Measurements from ENCODE around the gene KLKB1.
A peak's percentile ranks its signal among the peaks of the same experiment; 100 is the strongest.

Gene KLKB1

DNA sequence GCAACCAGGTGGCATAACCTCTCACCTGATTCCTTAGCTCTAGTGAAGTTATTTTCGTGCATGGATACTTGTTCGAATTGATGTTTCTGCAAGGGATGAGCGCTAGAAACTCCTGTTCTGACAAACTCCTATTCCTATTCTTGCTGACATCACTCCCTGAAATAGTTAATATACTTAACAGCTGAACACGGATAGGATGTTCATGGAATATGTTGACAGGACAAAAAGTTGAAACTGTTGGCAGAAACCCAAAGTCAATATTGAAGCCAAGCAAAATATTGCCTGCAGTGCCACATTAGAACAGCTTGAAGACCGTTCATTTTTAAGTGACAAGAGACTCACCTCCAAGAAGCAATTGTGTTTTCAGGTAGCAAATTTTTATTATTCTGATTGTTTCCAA is at the start of gene KLKB1:
Gene KLKB1 (plus strand): TSS at position 287 of the 400 bp plus-strand sequence. CDS start 689 bp downstream, outside the sequence.
- FAIRE-seq = no peak

DNA sequence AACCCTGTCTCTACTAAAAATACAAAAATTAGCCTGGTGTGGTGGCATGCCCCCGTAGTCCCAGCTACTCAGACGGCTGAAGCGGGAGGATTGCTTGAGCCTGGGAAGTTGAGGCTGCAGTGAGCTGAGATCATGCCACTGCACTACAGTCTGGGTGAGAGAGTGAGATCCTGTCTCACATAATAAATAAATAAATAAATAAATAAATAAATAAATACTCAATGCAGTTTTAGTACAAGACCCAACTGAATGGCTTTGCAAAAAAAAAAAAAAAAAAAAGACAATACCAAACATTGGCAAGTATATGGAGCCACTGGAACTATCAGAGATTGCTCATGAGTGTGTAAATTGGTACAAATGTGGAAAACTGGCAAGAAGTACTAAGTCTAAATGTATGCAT is 39.2 kb upstream of the KLKB1 start:
- no peak for FAIRE-seq

DNA sequence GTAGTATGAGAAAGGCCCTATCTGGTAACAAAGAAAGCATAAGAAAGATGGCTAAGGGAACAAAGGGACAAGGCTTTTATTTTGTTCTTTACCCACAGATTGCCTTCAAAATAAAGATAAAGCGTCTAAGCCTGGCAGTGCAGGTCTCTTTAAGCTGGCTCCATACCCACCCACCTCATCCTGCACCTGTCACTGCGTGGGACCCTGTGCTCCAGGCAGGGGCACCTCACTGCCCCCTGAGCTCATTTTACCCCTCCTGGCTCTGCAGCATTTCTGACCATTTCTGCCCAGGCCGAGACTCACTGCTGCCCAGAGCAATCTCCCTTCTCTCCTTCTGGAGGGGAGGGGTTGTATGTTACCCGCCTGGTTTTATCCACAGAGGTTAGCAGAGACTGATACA is 37.7 kb upstream of the KLKB1 start:
- FAIRE-seq = no peak

DNA sequence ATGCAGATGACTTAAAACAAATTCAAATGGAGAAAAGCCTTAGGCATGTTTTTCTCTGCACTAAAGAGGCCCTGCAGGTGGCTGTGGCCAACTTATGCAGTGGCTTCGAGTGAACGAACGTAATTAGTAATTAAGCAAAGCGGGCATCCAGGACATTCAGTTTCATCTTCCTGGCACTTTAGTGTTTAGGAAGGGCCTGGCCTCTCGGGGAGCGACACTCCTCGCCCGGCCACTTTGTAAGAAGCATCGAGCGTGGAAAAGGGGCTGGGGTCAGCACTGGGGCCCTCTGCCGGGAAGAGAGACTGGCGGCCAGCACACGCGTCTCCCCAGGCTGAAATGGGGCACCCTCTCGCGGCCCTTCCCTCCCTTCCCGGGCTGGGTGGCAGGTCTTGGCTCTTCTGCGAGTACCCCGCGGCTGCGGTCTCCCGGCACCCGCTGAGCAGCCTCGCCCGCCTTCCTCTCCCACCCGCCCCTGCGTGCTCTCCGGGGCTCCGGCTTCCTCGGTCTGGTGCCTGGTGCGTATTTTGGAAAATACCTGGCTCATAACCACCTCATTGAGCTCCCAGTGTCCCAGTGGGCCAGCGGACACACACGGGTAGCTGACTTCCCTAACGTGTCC is 36.6 kb upstream of the KLKB1 start:
- FAIRE-seq = no peak

DNA sequence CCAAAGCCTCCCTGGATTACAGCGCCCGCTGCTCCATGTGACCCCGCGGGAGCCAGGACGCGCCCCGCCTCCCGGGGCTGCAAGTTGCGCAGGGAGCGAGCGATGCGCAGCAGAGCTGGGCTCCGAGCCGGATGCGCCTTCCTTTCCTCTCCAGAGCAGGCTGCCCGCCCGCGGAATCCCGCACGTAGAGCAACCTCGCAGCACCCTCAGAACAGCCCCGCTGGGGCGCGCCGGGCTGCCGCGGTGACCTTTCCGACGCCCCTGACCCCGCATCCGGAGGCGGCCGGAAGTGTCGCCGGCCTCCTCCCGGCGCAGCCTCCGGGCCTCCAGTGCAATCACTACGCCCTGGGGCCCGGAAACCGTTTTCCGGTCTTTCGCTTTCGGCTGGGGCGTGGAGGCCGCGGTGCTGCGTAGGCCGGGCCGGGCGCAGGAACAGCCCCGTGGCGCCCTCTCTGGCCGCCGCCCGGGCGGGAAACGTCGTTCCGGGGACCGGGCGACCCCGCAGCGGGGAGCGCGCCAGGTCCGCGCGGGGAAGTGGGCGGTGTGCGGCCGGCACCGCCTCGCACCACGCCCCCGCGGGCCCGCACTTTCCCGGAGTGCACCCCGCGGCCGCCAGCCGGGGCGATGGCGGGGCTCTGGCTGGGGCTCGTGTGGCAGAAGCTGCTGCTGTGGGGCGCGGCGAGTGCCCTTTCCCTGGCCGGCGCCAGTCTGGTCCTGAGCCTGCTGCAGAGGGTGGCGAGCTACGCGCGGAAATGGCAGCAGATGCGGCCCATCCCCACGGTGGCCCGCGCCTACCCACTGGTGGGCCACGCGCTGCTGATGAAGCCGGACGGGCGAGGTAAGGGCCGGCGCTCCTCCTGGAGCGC is 35.9 kb upstream of the KLKB1 start, which contains the start of gene CYP4V2:
Gene CYP4V2 (plus strand): TSS at position 368 of the 866 bp plus-strand sequence. CDS start 257 bp downstream, at position 625.
- FAIRE-seq = no peak

DNA sequence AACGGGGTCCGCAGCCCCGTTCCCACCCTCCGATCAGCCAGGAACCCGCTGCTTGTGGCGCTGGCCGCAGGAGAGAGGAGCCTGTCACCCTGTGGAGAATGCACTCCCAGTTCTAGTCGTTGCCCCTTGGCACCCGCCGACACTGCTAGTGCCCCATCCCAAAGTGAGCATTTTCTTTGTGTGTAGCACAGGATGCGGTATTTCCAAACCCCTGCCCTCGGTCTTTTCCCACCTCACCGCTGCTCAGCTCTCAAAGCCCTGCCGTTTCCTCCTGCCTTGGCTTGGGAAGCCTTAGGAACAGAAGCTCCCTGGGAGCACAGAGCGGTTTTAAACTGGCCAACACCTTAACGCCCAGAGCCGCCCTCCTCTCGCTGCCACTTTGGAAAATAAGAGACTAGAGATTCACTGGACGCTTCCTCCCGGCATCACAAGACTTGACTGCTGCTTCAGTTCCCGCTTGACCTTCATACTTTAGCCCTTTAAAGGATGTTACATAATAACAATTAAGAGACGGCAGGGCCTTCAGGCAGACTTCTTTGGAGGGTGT is 35.2 kb upstream of the KLKB1 start:
- FAIRE-seq = no peak

DNA sequence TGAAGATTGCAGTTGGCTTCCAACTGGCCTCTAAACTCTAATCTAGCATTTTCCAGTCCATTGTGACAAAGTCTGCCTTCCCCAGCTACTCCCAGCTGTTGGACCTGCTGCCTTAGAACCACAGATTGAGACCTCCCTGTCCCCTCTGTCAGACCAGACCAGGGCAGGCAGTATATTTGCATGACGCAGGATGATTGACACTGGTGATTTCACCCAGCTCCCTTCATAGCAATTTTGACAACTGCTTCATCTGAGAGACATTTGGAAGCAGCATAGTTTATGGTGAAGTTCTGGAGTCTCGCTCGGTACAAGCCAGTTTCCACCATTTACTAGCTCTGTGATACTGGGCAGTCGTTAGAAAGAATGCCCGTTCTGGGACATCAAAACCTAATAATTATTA is 33.5 kb upstream of the KLKB1 start:
- FAIRE-seq = no peak

DNA sequence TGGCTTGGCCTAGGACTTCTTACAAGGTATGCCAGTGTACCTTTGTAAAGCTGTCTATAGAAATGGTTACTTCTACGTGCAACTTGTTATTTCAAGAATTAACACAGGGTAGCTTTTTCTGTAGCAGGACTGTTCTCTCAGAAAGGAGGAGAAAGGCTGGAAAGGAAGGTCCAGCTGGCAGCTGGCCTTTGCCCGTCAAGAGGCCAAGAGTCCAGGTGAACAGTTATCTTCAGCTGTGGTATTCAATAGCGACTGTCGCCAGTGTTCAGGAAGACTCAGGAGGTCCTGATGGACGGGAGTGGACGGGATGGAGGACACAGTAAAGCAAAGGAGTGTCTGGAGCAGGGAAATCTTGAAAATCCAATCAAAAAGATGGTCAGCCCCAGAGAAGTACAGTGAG is 31.2 kb upstream of the KLKB1 start:
- no peak for FAIRE-seq

DNA sequence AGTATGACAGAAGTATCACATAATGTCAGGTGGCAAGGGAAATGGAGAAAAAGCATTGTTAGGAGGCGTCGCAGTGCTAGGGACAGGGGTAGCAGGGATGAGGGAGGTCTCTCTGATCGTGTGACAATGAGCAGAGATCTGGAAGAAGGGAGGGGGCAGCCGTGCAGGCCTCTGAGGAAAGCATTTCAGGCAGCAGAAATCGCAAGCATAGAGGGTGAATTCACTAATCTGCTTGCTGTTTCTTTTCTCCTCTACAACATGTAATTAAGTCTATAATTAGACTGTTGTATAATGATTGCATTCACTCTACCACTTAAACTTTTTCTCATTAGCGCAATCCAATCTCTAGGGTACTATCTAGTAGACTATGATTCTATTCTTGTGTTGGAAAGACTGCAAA is 26.8 kb upstream of the KLKB1 start:
- no peak for FAIRE-seq

DNA sequence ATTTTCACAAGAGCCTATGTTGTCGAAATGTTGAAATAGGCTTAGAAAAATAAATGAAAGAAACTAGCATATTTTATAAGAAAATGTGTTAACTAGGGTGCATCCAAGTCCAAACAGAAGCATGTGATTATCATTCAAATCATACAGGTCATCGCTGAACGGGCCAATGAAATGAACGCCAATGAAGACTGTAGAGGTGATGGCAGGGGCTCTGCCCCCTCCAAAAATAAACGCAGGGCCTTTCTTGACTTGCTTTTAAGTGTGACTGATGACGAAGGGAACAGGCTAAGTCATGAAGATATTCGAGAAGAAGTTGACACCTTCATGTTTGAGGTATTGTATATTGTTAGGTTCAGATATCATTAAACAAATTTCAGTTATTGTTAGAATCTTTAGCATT is 26.3 kb upstream of the KLKB1 start:
- FAIRE-seq = no peak

DNA sequence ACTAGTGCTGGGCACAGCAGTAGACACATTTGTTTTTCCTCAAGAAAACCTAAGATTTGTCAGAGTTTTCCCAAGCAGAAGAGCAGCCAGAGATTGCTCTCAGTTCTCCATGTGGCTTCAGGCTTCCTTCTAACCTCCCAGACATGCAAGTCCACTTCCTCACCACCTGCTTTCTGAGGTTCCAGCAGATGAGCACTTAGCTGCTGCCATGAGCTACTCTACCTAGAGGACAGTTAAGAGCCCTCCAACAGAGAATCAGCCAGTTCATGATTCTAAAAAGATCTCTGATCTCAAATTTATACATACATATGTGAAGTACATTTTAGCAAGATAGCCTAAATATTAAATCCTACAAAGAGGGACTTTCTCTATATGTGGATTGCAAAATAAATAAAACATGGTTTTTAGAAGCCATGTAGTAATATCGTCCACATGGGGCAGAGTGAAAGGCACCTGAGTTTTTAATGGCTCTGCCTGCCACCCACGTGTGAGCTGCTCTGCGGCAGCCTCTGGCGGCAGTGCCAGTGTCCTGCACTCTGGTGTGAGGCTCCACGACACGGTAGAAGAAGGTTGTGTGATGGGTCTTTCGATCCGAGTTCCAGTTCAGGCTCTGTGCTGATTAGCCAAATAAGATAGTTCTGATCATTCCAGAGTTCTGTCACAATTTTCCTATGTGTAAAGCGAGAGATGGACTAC is 25.6 kb upstream of the KLKB1 start:
- peak; percentile 40 for FAIRE-seq

DNA sequence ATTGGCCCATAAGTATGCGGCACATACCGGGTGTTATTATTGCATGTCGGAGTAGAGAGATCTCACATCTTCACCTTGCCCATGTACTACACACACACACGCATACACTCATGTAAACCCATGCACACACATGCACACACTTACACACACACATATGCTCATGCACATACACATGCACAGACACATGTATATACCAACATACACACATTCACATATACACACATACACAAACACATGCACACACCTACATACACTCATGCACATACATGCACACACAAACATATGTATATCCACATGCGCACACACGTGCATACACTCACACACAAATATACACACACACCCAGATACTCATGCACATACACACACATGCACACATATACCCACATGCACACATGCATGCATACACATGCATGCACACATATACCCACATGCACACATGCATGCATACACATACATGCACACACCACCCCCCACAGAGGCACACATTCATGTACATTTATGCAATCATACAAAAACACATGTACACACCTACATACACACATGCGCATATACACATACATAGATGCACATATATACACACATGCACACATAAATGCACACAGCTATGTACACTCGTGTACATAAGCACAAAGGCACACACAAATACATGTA is 24.7 kb upstream of the KLKB1 start:
- no peak for FAIRE-seq

DNA sequence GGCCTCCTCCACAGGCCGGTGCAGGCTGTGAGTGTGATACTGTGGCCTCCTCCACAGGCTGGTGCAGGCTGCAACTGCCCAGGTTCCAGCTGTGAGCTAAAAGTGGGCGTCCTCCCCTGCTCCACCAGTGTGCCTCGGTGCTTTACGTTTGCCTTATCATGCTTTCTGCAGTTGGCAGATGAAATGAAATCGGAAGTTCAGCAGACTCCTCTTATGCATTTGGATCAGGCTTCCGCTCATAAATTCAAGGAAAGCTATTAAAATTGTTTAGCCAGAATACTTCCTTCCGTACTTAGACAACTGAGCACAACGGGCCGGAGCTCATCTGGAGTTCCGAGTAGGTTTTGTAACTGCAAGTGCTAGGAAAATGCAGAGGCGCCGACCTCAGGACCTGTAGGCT is 23.9 kb upstream of the KLKB1 start:
- FAIRE-seq = no peak

DNA sequence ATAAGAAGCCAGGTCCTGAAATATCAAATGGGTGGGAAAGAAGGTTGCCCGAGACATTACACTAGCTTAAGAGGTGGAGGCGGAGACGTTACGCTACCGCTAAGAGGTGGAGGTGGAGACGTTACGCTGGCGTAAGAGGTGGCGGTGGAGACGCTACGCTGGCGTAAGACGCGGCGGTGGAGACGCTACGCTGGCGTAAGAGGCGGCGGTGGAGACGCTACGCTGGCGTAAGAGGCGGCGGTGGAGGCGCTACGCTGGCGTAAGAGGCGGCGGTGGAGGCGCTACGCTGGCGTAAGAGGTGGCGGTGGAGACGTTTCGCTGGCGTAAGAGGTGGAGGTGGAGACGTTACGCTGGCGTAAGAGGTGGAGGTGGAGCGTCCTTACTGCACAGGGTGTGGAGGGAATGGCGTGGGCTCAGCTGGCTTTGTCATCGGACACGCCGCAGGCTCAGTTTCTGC is 23.2 kb upstream of the KLKB1 start:
- peak; percentile 94 for FAIRE-seq

DNA sequence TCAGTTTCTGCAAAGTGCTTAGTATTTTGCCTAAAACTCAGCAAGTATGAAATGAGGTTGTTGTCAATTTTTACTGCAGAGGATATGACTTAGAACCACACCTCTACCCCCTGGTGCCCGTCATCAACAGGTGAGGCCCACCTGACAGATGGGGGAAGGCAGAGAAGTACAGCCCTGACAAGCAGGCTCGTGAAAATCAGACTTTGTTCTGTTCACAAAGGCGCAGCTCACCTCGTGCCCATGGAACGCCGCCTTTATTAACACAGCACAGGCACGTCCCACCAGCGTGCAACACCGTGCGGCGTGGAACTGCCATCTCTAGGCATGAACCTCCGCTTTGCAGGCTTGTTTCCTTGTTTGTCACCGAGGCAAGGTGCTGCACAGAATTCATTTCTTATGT is 22.6 kb upstream of the KLKB1 start:
- no peak for FAIRE-seq

DNA sequence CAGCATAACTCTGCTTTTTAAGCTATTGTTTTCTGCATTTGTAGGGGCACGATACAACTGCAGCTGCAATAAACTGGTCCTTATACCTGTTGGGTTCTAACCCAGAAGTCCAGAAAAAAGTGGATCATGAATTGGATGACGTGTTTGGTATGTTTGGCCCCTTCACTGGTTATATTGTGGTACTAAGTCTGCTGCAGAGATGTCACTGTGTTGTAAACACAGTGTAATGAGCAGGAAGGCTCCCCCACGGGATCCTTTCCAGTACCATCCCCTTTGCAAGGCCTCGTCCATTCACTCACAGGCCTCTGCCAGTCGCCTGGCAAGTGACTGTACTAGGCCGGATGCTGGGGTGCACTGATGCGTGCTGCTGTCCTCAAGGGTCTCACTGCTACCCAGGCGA is 22.2 kb upstream of the KLKB1 start:
- no peak for FAIRE-seq

DNA sequence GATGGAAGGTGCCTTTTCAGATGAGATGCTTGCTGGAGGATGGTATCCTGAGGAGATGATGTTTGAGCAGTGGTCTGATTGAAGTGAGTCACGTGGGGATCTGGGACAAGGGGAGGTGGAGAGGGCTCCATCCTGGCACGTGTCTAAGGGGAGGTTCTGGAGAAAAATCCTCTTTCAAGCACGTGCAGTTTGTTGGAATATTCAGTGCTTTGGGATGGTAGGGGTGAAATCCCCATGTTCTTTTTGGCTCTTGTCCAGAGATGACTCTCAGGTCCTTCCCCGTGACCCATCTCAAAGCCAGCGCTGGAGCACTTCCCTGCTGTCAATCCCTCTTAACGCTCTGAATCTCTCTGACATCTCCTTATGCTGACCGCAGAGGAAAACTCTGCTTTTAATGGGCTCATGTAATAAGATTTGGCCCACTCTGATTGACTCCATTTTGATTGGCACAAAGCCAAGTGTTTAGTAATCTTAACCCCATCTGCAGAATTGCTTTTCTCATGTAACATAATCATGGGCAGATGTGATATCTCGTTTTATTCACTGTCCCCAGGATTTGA is 10.8 kb upstream of the KLKB1 start:
- FAIRE-seq = no peak

DNA sequence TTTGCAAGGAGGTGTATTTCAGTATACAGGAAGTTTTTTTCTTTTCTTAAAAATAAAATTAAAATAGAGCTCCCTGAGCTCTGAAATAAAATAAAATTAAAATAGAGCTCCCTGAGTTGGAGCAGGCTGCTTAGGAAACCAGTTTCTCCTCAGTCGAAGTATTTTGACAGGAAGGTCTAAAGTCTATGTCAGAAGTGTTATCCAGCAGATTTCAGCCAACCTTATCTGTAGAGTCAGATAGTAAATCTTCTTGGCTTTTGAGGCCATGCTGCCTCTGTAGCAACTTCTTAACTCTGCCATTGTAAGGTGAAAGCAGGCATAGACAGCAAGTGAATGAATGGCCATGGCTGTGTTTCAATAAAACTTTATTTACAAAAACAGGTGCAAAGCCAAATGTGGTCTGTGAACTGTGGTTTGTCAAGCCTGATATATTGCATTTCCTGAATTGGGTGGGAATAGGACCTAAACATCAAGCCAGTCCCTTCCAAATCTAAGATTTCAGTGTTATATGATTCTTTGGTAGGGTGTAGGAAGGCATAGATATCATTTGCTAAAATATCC is 9.5 kb upstream of the KLKB1 start:
- no peak for FAIRE-seq

DNA sequence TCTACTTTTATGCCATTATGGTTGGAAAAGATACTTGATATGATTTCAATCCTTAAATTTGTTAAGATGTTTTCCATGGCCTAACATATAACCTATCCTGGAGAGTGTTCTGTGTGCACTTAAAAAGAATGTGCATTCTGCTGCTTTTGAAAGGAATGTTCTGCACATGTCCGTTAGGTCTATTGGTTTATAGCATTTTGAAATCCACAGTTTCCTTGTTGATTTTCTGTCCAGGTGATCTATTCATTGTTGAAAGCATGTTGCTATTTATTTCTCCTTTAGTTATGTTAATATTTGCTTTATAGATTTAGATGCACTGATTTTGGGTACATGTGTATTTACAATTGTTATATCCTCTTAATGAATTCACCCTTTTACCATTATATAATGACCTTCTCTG is 5.7 kb upstream of the KLKB1 start:
- no peak for FAIRE-seq

DNA sequence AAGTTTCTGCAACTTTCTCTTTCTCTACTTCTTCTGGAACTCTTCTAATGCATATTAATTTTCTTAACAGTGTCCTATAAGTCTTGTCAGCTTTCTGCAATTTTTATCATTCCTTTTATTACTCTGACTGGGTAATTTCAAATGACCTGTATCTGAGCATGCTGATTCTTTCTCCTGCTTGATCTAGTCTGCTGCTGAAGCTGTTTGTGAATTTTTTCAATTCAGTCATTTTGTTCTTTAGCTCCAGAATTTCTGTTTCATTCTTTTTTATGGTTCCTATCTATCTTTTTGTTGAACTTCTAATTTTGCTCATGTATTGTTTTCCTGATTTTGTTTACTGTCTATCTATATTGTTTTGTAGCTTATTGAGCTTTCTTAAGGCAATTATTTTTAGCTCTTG is 1.5 kb upstream of the KLKB1 start:
- FAIRE-seq = no peak

DNA sequence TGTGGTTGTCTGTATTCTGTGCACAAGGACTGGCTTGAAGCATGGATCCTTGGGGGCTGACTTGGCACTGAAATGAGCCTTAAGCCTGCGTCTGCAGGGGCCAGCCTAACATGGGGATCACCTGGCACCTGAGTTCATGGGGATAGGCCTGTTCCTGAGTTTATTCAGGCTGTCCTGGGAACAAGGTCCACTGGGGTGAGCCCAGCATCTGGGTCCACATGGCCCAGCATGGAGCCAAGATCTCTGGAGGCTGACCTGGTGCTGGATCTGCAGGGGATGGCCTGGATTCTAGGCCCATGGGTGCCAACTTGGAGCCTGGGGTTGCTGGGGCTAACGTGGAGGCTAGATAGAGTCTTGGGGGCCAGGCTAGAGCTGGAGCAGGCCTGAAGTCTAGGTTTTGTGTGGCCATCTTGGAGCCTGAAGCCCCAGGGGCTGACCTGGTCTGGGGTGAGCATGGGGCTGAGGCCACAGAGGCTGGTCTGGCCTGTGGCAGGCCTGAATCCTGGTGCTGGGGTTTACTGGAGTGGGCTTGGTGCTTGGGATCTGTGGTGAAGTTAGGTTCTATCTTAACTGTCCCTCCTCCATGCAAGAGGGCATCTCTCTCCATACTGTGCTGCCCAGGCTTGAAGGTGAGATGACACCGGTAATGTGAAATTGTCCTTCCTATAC is 652 bp upstream of the KLKB1 start:
- no peak for FAIRE-seq
